ENCODE results near the gene NNT. TPM values are rescaled to one million over a fixed set of nuclear protein-coding genes. Genes with fewer than 3 reads are reported as not detected.

Gene NNT
- total and polyA plus RNA-seq, 9 donors, result 67.0 to 92.1 (median 77.9) TPM

GRCh38 chr5:43603344-43604217 is 601 bp downstream of the NNT start:
- Histone ChIP-seq H3K27me3 (ENCODE audit: control insufficient read depth, insufficient read depth, low read length) (no peaks in the 10 kb centered on the region), H3K4me1 (ENCODE audit: control insufficient read depth, insufficient read depth, low read length) (peaks cover 9% of the 10 kb centered on the region), H3K27ac (ENCODE audit: low read length) (peak overlapping the region; percentile 91), H3K4me3 (ENCODE audit: low read length) (peak overlapping the region; percentile 86), H3K9me3 (replicated peaks; ENCODE audit: control insufficient read depth, low read depth, low read length) (no peaks in the 10 kb centered on the region), H3K36me3 (ENCODE audit: control insufficient read depth, insufficient read depth, low read length) (peaks cover 5% of the 10 kb centered on the region)
- DNase-seq, result peak; percentile 74
- WGBS (ENCODE audit: insufficient coverage), result 1% methylated on average over 44 of the region's 49 CpGs

GRCh38 chr5:43604699-43605098 is 1.7 kb downstream of the NNT start:
- peaks cover 5% of the 10 kb centered on the region for H3K36me3 ChIP-seq (ENCODE audit: control insufficient read depth, insufficient read depth, low read length)
- H3K27me3 ChIP-seq (ENCODE audit: control insufficient read depth, insufficient read depth, low read length), result no peaks in the 10 kb centered on the region
- WGBS (ENCODE audit: insufficient coverage), result 100% methylated on average over 1 of the region's 4 CpGs
- DNase-seq, result no peak
- no peak overlapping the region for H3K4me3 ChIP-seq (ENCODE audit: low read length)
- peaks cover 9% of the 10 kb centered on the region for H3K4me1 ChIP-seq (ENCODE audit: control insufficient read depth, insufficient read depth, low read length)
- H3K9me3 ChIP-seq (replicated peaks; ENCODE audit: control insufficient read depth, low read depth, low read length), result no peaks in the 10 kb centered on the region
- no peak overlapping the region for H3K27ac ChIP-seq (ENCODE audit: low read length)

DNA sequence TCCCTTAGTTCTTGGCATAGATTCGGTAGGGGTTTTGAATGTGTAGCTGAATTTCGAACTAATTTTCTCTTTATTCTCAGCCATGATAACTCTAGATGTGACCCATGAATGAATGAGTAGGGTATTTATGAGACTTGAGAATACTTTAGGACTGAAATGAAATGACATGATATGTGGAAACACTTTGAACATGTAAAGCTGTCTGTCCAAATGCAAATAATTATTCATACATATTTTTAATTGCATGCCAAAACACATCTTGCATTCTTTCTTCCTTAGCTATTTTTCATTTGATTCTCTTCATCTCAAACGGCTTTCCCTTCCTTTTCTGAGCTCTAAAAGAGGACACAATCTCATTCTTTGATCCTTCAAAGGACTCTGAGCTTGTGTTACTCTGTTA is 3.4 kb downstream of the NNT start:
- no CpG with 5 or more reads among the region's 3 CpGs for WGBS (ENCODE audit: insufficient coverage)
- Histone ChIP-seq H3K9me3 (replicated peaks; ENCODE audit: control insufficient read depth, low read depth, low read length) (no peaks in the 10 kb centered on the region), H3K4me1 (ENCODE audit: control insufficient read depth, insufficient read depth, low read length) (peaks cover 9% of the 10 kb centered on the region), H3K27ac (ENCODE audit: low read length) (no peak overlapping the region), H3K4me3 (ENCODE audit: low read length) (no peak overlapping the region), H3K27me3 (ENCODE audit: control insufficient read depth, insufficient read depth, low read length) (no peaks in the 10 kb centered on the region), H3K36me3 (ENCODE audit: control insufficient read depth, insufficient read depth, low read length) (peaks cover 13% of the 10 kb centered on the region)
- DNase-seq, result no peak

- peaks cover 7% of the 10 kb centered on the region for H3K4me1 ChIP-seq (ENCODE audit: control insufficient read depth, insufficient read depth, low read length)
- no peak overlapping the region for H3K4me3 ChIP-seq (ENCODE audit: low read length)
- H3K36me3 ChIP-seq (ENCODE audit: control insufficient read depth, insufficient read depth, low read length), result peaks cover 22% of the 10 kb centered on the region
- H3K27me3 ChIP-seq (ENCODE audit: control insufficient read depth, insufficient read depth, low read length), result no peaks in the 10 kb centered on the region
- no CpG with 5 or more reads among the region's 1 CpG for WGBS (ENCODE audit: insufficient coverage)
- no peak for DNase-seq
- no peaks in the 10 kb centered on the region for H3K9me3 ChIP-seq (replicated peaks; ENCODE audit: control insufficient read depth, low read depth, low read length)
- no peak overlapping the region for H3K27ac ChIP-seq (ENCODE audit: low read length)
These were observed 5.4 kb downstream of the NNT start for GRCh38 chr5:43608406-43608805.

- no peaks in the 10 kb centered on the region for H3K4me1 ChIP-seq (ENCODE audit: control insufficient read depth, insufficient read depth, low read length)
- WGBS (ENCODE audit: insufficient coverage), result 86% methylated on average over 1 of the region's 1 CpG
- no peak overlapping the region for H3K27ac ChIP-seq (ENCODE audit: low read length)
These were observed 6.8 kb downstream of the NNT start for GRCh38 chr5:43609752-43610151.

DNA sequence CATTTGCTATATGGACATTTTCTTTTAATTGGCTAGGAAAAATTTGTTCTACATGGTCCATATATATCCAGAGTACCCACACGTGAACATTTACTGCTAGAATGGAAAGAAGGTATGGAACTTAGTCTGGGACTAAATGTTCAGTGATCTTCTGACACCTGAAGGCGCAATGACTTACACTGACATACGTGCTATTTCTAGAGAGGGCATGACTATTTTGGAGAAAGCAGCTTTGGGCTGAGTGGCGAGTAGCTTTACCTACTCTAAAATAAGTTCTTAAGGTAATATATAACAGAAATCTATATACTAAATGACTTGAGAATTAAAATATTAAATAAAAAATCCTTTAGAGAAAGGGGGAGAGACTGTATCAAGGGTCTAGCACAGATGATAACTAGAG is 10.4 kb downstream of the NNT start:
- no peak for DNase-seq
- no CpG with 5 or more reads among the region's 4 CpGs for WGBS (ENCODE audit: insufficient coverage)
- Histone ChIP-seq H3K4me3 (ENCODE audit: low read length) (no peak overlapping the region), H3K27me3 (ENCODE audit: control insufficient read depth, insufficient read depth, low read length) (no peaks in the 10 kb centered on the region), H3K36me3 (ENCODE audit: control insufficient read depth, insufficient read depth, low read length) (peaks cover 27% of the 10 kb centered on the region), H3K27ac (ENCODE audit: low read length) (no peak overlapping the region), H3K4me1 (ENCODE audit: control insufficient read depth, insufficient read depth, low read length) (no peaks in the 10 kb centered on the region), H3K9me3 (replicated peaks; ENCODE audit: control insufficient read depth, low read depth, low read length) (no peaks in the 10 kb centered on the region)

More at GRCh38 chr5:43609752-43610151, 6.8 kb downstream of the NNT start:
- Histone ChIP-seq H3K9me3 (replicated peaks; ENCODE audit: control insufficient read depth, low read depth, low read length) (no peaks in the 10 kb centered on the region), H3K36me3 (ENCODE audit: control insufficient read depth, insufficient read depth, low read length) (peaks cover 25% of the 10 kb centered on the region), H3K4me3 (ENCODE audit: low read length) (no peak overlapping the region), H3K27me3 (ENCODE audit: control insufficient read depth, insufficient read depth, low read length) (no peaks in the 10 kb centered on the region)
- no peak for DNase-seq

DNA sequence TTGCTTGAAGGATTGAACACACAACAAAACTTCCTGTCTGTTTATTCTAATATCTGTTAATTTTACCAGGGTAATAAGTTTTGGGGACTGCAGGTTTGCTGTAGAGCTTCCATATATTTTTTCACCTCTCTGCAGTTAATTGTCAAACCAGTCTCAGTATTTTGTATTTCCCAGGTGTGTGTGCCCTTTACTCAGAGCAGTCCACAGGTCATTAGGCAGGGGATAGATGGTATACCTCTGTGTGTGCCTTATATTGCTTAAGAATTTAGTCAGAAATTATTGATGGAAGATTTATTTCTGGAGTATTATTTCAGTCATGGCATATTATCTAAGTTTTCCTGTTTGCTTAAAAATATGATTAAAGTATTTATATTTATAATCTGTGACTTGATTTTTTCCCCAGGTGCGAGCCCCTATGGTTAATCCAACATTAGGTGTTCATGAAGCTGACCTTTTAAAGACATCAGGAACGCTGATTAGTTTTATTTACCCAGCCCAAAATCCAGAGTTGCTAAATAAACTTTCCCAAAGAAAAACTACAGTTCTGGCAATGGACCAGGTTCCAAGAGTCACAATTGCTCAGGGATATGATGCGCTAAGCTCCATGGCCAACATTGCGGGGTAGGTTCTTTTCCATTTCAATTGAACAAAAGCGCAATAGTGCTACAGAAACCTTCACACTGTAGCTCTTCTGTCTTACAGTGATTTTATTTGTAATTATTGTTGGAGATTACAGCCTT is 12.6 kb downstream of the NNT start:
- Histone ChIP-seq H3K27me3 (ENCODE audit: control insufficient read depth, insufficient read depth, low read length) (no peaks in the 10 kb centered on the region), H3K27ac (ENCODE audit: low read length) (no peak overlapping the region), H3K9me3 (replicated peaks; ENCODE audit: control insufficient read depth, low read depth, low read length) (no peaks in the 10 kb centered on the region), H3K4me3 (ENCODE audit: low read length) (no peak overlapping the region), H3K4me1 (ENCODE audit: control insufficient read depth, insufficient read depth, low read length) (no peaks in the 10 kb centered on the region), H3K36me3 (ENCODE audit: control insufficient read depth, insufficient read depth, low read length) (peaks cover 25% of the 10 kb centered on the region)
- DNase-seq, result no peak
- whole genome bisulfite sequencing (ENCODE audit: insufficient coverage), result 100% methylated on average over 2 of the region's 5 CpGs

DNA sequence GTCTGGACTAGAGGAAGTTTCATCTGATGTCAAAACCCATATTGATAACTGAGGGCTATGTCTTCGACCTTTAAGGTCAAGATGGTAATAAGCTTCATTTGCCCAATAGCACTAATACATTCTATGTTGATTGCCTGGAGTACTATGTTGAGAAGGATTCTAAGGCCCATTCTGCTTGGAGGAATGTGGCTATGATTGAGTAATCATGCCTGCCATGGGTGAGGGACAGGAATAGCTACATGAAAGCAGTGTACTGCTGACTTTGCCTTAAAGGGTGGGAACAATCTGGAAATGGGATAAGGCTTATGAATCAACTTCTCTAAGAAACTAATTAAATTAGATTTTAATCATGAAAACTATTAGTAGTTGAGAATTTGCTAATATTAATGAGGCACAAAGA is 13.6 kb downstream of the NNT start:
- Histone ChIP-seq H3K4me1 (ENCODE audit: control insufficient read depth, insufficient read depth, low read length) (no peaks in the 10 kb centered on the region), H3K27ac (ENCODE audit: low read length) (no peak overlapping the region), H3K36me3 (ENCODE audit: control insufficient read depth, insufficient read depth, low read length) (peaks cover 31% of the 10 kb centered on the region), H3K9me3 (replicated peaks; ENCODE audit: control insufficient read depth, low read depth, low read length) (no peaks in the 10 kb centered on the region), H3K27me3 (ENCODE audit: control insufficient read depth, insufficient read depth, low read length) (no peaks in the 10 kb centered on the region), H3K4me3 (ENCODE audit: low read length) (no peak overlapping the region)
- WGBS (ENCODE audit: insufficient coverage), result no CpG with 5 or more reads among the region's 1 CpG
- DNase-seq, result no peak

GRCh38 chr5:43619380-43619779 is 16.4 kb downstream of the NNT start:
- Histone ChIP-seq H3K27ac (ENCODE audit: low read length) (no peak overlapping the region), H3K9me3 (replicated peaks; ENCODE audit: control insufficient read depth, low read depth, low read length) (no peaks in the 10 kb centered on the region), H3K27me3 (ENCODE audit: control insufficient read depth, insufficient read depth, low read length) (no peaks in the 10 kb centered on the region), H3K4me3 (ENCODE audit: low read length) (no peak overlapping the region), H3K4me1 (ENCODE audit: control insufficient read depth, insufficient read depth, low read length) (no peaks in the 10 kb centered on the region), H3K36me3 (ENCODE audit: control insufficient read depth, insufficient read depth, low read length) (peaks cover 32% of the 10 kb centered on the region)
- DNase-seq, result no peak
- WGBS (ENCODE audit: insufficient coverage), result no CpG with 5 or more reads among the region's 2 CpGs

GRCh38 chr5:43619911-43620310 is 16.9 kb downstream of the NNT start:
- no peak for DNase-seq
- Histone ChIP-seq H3K4me3 (ENCODE audit: low read length) (no peak overlapping the region), H3K36me3 (ENCODE audit: control insufficient read depth, insufficient read depth, low read length) (peaks cover 32% of the 10 kb centered on the region), H3K9me3 (replicated peaks; ENCODE audit: control insufficient read depth, low read depth, low read length) (no peaks in the 10 kb centered on the region), H3K4me1 (ENCODE audit: control insufficient read depth, insufficient read depth, low read length) (no peaks in the 10 kb centered on the region), H3K27ac (ENCODE audit: low read length) (no peak overlapping the region), H3K27me3 (ENCODE audit: control insufficient read depth, insufficient read depth, low read length) (no peaks in the 10 kb centered on the region)
- 100% methylated on average over 1 of the region's 3 CpGs for WGBS (ENCODE audit: insufficient coverage)
